GM21786 (cell line): ENCODE data around the gene PPP2R2D.
"Not testable (repeated sequence)": the region's sequence is repeated elsewhere in the genome, so short reads cannot be mapped to it uniquely, and the experiment has no call there.

Experiments
- ATAC-seq: cut with Tn5 transposase; IDR thresholded peaks from one replicate; pipeline ENCODE4 v1.9.1; 2021; ENCODE audit not compliant: unreplicated experiment

Gene PPP2R2D

DNA sequence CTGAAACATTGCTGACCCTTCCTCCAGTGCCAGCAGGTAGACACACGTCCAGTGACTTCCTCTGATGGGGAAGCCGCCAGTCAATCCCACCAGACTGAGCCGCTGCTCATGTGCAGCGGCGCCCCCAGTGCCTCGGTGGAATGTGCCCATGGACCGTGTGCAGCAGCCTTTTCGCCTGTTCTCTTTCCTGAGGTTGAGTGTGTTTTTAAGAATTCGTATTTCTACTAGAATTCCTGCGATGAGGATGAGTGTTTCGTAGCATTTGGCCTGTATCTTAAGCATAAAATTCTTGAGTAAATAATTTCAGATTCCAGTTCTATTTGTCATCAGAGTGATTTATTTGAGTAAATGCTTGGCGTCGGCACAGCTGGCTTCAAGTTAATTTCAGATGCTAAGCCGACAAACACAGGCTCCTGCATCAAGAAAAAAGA lies 45.5 kb downstream of the PPP2R2D start:
- ATAC-seq = no peak

DNA sequence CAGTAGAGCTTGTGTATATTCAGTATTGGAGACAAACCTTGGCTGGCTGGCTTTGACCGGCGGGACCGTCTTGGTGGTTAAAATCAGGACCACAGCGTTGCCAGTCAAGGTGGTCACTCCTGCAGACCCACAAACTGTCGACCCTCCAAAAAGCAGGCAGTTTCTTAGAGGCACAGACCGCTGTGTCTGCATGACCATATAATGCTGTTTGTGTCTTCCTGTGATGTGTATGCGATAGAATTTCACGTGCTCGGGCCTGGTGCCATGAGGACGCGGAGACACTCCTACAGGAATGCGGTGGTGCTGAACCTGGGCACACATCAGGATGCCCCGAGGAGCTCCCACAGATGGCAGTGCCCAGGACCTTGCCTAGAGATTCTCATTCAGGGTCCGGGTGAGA lies 46.1 kb downstream of the PPP2R2D start:
- no peak for ATAC-seq

DNA sequence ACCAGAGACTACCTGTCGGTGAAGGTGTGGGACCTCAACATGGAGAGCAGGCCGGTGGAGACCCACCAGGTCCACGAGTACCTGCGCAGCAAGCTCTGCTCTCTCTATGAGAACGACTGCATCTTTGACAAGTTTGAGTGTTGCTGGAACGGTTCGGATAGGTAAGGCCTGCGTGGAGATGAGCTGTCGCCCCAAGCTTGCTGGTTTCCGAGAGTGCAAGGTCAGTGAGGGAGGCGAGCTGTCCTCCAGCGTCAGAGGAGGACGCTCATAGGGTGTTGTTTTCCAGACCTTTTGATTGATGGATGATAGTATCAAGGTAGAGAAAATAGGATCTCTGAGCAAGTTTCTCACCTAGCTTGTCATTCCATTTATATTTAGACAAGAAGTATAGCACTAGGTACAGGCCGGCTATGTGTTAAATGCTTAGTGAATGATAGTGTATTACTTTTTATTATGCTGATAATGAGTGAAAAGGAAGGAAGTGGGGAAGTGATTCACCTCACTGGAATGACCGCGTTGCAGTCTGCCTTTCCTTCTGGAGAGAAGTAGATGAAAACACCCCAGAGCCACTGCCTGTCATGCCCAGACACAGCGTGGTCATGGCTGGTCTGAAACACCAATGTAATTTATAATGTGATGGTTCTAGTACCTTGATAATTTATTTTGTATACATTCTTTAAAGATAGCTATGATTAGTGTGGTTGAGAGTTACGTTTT lies 47.0 kb downstream of the PPP2R2D start:
- no peak for ATAC-seq

DNA sequence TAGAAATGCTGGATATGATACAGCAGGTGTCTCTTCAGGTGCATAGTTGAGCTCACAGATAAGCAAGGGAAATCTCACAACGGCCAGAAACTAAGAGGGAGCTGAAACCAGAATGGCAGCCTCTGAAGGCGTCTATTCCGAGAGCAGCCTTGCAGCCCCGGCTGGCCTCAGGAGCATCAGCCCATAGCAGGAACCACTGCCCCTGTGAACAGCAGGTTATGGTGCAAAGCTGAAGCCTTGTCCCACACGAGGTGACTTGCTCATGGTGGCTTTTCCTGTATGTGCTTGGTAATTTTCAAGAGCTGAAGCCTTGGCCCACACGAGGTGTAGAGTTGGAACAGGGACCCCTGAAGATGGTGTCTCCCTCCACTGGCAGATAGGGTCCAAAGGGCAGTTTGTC lies 47.7 kb downstream of the PPP2R2D start:
- ATAC-seq = no peak

DNA sequence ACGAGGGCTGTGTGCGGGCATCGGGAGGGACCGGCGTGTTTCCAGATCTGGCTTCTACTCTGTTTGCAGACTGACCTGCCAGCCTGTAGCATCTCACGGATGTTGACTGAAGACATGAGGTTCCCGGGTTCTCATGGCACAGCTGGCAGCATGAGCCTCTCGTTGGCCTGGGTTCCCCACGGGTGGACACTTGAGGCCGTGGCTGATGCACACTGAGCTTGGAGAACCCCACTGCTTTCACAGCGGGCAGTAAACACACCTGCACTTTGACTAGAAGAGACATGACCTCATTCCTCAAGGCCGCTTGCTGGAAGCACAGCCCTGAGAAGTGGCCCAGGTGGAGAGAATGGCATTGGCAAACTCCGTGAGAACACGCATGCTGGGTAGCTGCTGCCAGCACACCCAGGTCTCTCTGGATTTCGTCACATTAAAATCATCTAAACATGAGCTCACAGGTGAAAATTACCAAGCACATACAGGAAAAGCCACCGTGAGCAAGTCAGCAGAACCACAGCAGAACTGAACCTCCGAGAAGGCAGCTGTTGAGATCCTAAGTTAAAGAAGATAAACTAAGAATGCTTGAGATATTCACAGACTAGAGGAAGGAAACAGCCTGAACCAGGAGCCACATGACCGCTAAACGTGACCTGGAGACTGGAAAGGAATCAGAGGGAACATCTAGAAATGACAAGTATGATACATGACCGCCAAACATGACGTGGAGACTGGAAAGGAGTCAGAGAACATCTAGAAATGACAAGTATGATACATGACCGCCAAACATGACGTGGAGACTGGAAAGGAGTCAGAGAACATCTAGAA lies 48.4 kb downstream of the PPP2R2D start:
- no peak for ATAC-seq

DNA sequence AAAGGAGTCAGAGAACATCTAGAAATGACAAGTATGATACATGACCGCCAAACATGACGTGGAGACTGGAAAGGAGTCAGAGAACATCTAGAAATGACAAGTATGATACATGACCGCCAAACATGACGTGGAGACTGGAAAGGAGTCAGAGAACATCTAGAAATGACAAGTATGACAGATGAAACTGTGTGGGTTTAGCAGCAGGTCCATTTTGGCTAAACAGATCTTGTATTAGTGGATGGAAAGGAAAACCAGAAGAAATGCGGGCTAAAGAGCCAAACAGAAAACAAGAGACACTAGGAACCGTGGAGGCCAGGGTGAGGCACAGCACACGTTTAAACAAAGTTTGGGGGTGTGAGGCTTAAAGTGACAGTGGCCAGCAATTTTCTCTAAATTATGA lies 49.1 kb downstream of the PPP2R2D start:
- not testable (repeated sequence) for ATAC-seq

DNA sequence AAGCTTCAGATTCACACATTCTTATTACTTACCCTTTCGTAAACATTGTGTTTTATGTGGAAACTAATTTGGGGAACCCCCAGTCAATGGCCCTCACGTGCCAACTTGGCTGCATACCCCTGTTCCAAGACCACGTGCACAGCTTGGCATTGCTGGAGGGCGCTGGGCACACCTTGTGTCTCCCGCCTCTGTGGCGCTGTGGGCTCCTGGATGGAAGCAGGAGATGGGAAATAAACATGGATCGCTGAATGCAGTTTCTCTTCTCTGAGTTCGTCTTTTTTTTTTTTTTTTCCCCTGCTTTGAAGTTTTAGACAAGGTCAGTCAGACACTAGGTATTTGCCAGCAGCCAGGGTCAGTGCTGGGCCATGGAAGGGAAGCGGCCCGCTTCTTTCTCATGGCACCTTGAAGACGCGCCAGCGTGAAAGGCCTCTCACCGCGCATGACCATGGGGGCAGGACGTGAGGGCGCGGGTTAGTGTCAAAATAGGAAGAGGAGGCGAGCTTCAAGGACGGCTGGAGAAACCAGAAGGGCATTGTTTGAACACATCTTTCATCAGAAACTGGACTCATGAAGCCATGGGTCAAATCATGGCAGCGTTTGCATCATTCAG lies 53.7 kb downstream of the PPP2R2D start:
- no peak for ATAC-seq

DNA sequence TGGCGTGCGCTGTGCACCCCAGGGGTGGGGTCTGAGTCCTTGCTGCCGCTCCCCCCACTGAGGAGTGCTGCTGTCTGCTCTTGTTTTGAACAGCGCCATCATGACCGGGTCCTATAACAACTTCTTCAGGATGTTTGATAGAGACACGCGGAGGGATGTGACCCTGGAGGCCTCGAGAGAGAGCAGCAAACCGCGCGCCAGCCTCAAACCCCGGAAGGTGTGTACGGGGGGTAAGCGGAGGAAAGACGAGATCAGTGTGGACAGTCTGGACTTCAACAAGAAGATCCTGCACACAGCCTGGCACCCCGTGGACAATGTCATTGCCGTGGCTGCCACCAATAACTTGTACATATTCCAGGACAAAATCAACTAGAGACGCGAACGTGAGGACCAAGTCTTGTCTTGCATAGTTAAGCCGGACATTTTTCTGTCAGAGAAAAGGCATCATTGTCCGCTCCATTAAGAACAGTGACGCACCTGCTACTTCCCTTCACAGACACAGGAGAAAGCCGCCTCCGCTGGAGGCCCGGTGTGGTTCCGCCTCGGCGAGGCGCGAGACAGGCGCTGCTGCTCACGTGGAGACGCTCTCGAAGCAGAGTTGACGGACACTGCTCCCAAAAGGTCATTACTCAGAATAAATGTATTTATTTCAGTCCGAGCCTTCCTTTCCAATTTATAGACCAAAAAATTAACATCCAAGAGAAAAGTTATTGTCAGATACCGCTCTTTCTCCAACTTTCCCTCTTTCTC lies 55.0 kb downstream of the PPP2R2D start:
- no peak for ATAC-seq

DNA sequence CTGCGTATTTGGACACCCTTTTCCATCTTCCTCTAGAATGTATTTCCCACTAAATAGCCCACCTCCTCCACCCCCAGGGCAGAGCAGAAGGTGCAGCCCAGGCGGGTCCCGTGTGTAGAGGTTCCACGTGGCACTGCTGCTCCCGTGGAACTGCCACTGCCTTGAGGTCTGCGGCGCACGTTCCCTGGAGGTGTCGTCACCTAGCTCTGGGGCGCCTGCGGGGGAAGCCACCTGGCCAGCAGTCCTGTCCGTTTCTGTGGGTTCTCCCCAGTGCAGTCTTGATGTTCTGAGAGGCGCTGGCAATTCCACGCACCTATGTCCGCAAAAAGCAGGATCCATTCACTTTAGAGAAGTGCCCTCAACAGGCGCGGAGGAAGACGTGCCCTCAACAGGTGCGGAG lies 59.0 kb downstream of the PPP2R2D start:
- no peak for ATAC-seq

DNA sequence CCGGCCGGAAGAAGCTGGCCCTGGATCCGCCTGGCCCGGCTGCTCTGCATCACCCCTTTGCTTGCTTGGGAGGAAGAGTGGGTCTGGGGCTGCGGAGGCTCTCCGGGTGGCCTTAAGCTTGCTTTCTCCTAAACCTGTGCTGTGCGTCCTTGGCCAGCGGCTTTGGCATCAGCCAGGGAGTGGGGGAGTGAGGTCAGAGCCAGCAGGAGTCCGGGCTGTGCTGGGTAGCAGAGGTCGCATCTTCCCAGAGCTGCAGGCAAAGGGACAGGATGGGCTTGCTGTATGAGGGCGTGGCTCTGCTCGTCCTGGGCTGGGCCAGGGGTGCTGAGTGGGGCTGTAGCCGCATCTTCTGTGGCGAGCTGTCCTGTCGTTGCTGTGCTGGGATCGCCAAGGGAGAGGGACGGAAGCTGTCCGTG lies 59.8 kb downstream of the PPP2R2D start:
- no peak for ATAC-seq

DNA sequence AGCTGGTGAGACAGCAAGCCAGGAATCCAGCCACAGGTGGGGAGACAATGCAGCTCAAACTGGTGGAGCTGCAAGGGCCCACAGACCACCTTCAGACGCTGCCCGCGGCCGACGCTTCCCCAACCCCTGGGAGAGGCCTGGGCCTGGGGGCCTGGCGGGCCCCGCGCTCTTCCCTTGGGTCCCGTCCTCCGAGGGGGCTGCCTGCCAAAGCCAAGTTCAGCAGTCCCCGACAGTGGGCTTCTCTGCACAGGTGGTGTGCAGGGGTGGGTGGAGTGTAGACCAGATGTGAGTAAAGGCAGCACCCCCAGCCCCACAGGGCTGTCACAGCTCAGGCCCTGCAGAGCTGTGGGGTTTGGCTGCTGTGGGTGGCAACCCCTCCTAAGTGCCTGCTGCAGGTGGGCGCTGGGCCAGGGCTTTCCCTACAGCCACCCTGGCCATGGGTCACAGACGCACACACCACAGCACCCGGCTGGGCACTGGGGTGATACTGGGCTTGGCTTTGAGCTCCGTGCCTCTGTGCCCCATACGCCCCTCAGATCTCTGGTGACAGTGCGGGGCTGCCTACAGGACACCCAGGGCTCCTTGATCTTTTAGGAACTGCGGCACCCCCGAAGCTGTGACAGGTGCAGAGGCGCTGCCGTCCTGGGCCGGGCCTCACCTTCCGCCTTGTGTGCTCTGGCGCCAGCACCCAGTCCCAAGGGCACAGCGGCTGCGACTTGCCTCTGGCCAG lies 60.4 kb downstream of the PPP2R2D start:
- ATAC-seq = no peak

DNA sequence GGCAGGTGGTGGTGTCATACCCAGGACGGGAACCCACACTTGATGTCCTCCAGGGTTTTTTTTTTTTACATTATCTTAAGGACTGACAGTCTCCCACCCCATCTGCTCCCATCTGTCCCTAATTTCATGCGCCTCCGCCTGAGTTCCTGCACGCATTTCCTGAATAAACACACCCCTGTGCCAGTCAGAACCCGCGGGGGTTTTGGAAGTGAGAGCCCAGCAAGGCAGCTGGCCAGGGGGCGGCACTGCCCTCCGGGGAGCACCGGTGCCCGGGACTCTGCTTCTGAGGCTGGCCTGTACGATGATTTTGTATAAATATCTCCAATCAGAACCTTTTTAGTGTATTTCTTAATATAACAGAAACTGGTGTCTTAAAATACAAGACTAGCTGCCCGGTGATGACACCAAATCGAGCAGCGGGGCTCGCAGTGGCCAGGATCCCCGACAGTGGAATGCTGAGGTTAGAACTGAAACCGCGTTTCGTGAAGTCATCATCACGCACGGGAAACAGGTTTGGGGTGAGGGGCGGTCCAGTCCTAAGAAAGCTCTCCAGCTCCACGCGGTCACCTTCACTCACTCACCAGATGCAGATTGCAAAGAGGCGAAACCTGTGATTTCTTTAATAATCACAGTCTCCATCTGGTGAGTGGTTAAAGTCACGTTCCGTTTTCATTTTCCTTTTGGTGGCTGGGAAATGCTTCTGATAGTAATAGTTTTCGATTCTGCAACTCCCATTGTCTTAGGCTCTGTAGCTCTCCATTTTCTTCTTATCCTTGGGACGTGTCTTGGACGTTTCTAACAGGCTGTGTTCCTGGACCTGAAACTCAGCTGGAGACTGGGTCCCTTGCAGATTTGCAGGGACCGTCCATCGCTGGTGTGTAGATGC lies 61.2 kb downstream of the PPP2R2D start:
- no peak for ATAC-seq

DNA sequence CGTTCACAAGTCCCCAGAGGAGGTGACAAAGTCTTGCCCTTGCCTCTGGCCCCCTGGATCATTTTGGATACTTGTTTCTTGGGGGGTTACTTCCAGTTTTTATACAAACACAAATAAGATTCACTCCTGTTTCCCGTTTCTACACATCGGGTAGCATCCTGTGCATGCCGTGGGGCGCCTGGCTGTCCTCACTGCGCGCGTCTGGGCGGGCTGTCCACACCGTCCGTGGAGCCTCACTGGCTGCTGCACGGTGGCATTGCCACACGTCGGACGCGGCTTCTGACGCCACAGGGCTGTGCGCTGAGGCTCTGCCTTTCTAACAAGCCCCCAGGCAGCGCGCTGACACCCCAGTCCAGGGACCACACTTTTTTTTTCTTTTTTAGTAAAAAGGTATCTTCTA lies 62.5 kb downstream of the PPP2R2D start:
- ATAC-seq = no peak

DNA sequence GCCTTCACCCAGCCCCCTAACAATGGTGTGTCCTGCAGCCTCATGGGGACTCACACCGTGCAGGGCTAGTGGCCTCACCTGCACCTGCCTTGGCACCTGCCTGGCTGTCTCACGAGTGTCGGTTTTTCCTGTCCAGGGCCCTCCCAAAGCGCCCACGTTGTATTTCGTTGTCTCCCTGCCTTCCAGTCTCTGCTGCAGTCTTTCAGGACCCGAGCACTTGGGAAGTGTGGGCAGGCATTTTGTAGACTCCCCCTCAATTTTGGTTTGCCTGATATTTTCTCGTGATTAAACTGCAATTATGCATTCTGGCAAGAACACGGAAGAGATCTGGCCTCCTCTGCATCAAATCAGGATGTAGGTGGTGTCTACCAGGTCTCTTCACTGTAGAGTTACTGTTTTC lies 63.0 kb downstream of the PPP2R2D start:
- no peak for ATAC-seq

DNA sequence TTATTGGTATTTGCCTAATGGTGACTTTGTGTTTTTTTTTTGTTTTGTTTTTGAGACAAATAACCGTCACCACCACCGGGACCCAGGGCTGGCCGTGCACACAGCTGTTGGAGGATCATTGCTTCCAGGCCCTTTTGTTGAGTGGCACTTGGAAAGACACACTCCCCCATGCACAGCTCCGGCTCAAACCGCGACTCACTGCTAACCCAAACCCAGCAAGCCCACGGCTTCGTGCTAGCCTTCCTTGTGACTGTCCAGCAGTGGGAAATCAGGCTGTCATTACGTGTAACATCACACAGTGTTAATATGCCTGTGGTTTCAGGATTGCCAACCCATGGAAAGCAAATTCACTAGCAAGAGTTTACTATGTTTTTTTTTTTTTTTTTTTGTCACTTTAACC lies 63.5 kb downstream of the PPP2R2D start:
- ATAC-seq = no peak

DNA sequence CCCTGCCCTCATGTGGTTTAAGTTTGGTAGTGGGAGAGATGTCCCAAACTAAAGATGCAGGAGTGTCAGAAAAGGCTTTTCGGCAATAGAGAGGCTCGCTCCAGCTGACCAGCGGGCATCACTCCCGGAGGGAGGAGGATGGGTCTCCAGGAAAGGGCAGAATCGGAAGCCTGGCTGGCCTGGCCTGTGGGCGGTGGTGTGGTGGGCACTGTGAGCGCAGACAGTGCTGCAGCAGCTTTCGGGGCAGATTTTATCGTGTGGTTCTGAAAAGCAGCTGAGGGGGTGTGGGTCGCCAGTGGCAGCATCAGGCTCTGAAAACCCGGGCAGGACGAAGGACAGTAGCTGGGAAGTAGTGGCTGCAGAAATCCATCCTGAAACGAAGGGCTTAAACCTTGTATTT lies 68.1 kb downstream of the PPP2R2D start:
- ATAC-seq = no peak

DNA sequence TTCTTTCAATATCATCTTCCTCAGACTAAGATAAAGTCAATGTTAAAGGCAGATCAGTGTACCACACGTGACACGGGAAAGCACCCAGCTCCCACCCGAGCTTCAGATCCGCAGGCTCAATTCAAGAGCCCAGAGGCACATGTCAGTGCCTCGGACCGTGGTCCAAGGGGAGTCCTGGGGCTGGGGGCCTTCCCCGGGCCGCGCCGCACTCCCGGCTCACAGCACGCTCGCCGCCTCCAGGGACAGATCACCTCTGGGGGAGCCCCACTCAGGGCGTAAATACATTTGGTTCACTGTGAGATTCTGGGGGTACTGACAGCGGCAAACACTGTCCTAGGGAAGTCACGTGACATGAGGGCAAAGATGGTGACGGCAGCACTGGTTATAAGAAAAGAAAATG lies 70.1 kb downstream of the PPP2R2D start:
- ATAC-seq = no peak

DNA sequence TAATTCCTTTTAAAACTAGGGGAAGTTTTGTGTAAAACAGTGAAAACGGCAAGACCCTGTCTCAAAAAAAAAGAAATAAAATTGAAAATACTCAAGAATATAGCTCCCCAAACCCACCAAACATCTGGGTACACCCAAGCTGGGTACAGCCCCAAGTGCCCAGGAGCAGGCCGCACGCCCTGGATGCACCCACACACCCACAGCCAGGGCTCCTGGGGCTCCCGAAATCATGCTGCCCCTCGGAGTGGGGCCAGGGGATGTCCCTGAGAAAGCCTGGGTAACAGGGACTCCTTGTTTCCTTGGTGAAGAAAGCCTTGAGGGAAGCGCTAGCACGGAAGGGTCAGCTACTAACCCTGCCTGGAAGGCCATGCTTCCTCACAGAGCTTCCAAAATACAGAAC lies 70.8 kb downstream of the PPP2R2D start:
- ATAC-seq = no peak

DNA sequence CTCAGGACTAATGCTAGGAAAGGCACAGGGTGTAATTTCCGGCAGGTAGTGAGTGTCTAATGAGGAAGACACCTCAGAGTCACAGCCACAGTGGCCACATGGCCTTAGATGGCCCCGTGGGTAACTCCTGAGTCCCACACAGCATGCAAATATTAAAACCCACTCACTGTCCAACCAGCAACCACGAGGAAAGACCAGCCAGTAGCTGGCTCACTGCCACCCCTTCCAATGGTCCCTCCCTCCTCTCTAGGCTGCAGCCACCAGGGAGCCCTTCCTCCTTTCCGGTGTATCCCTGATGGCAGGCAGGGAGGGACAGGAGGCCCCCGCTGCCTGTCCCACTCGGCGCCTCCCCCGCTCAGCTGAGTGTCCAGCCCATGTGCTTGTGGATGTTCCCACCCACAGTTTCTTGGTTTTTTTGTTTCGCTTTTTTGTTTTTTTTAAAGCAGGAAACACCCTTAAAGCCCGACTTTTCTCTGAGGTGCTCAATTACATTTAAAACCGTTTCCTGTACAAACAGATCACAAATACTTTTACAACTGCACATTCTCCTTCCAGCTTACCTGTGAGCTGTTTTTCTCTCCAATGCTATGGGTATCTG lies 71.8 kb downstream of the PPP2R2D start:
- ATAC-seq = no peak
